ENCODE measurements around the gene MTMR10. TPM values are rescaled to one million over a fixed set of nuclear protein-coding genes. Genes with fewer than 3 reads are reported as not detected.
A peak's percentile ranks its signal among the peaks of the same experiment; 100 is the strongest.

MTMR10 gene, protein sequence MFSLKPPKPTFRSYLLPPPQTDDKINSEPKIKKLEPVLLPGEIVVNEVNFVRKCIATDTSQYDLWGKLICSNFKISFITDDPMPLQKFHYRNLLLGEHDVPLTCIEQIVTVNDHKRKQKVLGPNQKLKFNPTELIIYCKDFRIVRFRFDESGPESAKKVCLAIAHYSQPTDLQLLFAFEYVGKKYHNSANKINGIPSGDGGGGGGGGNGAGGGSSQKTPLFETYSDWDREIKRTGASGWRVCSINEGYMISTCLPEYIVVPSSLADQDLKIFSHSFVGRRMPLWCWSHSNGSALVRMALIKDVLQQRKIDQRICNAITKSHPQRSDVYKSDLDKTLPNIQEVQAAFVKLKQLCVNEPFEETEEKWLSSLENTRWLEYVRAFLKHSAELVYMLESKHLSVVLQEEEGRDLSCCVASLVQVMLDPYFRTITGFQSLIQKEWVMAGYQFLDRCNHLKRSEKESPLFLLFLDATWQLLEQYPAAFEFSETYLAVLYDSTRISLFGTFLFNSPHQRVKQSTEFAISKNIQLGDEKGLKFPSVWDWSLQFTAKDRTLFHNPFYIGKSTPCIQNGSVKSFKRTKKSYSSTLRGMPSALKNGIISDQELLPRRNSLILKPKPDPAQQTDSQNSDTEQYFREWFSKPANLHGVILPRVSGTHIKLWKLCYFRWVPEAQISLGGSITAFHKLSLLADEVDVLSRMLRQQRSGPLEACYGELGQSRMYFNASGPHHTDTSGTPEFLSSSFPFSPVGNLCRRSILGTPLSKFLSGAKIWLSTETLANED
- total RNA-seq: 36.2 TPM
- long read RNA-seq, full-length matches to known transcripts: 22 of 37 reads
- long read RNA-seq, partial matches to known transcripts: 6 of 37 reads
- long read RNA-seq, other reads (novel, unspliced or antisense): 9 of 37 reads

DNA sequence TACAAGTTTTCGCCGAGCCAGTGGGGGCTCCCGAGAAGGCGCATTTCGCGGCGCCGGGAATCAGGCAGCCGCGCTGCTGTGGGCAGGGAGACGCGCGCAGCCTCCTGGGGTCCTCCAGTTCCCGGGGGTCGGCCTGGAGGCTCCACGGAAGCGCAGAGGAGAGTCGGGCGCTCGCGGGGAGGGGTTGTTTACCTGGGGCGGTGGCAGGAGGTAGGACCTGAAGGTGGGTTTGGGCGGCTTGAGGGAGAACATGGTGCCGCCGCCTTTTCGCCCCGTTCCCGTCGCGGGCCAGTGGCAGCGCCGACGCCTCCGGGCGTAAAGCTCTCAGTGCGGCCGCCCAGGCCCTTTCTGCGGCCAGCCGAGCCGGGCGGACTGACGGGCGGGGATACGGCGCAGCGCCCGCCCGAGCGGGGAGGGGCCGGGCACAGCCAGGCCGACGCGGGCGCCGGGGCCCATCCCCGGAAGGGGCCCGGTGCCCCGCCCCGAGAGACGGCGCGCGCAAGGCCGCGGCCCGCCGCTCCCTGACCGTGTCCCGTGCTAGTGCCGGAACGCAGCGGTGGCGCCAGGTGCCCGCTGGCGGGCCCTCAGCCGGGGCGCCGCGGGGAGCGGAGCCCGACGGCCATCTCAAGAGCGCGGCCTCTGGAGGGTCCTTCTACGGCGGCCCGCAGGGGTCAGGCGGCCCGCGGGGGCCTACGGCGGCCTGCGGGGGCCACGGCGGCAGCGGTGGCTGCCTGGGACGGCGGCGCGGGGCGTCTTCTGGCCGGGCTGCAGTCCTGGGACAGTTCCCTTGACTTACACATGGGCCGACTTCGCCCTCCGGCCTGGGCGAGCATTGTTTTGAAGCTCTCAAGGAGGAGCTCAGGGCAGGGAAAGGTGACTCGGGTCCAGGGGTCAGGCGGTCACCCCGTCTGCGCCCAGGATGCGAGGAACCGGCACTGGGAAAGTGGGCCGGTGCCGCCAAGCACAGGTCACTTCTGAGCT lies at the start of gene MTMR10:
Gene MTMR10 (minus strand): TSS at position 374 of the 981 bp plus-strand sequence. CDS start 122 bp downstream, at position 252.
- intact Hi-C loops (cut with DNase I): no loop called here
- ATAC-seq: peak; percentile 98

DNA sequence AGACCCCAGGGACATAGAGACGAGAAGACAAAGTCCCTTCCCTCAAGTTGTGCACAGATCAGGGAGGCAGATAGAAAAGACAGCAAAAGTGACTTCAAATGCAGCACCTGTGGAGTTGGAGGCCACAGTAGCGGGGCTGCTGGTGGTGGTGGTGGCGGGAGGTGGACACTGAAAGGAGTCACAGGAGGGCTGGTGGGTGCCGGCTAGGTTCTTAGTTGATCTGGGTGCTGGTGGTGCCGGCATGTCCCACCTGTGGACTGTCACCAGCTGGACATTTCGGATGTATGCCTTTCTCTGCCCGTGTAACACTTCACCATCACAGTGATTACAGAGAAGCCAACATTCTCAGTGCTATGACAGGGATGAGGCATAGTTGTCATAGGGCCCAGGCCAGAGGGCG lies 49.2 kb upstream of the MTMR10 start:
- TF ChIP-seq, protein P1, sequence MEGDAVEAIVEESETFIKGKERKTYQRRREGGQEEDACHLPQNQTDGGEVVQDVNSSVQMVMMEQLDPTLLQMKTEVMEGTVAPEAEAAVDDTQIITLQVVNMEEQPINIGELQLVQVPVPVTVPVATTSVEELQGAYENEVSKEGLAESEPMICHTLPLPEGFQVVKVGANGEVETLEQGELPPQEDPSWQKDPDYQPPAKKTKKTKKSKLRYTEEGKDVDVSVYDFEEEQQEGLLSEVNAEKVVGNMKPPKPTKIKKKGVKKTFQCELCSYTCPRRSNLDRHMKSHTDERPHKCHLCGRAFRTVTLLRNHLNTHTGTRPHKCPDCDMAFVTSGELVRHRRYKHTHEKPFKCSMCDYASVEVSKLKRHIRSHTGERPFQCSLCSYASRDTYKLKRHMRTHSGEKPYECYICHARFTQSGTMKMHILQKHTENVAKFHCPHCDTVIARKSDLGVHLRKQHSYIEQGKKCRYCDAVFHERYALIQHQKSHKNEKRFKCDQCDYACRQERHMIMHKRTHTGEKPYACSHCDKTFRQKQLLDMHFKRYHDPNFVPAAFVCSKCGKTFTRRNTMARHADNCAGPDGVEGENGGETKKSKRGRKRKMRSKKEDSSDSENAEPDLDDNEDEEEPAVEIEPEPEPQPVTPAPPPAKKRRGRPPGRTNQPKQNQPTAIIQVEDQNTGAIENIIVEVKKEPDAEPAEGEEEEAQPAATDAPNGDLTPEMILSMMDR (IDR thresholded peaks at IDR 0.05): no peak
- no peaks in the 10 kb centered on the region for H3K9me3 ChIP-seq
- no peak for DNase-seq
- no peak overlapping the region for H3K4me3 ChIP-seq
- H3K4me1 ChIP-seq: no peaks in the 10 kb centered on the region
- ATAC-seq: no peak
- no peaks in the 10 kb centered on the region for H3K36me3 ChIP-seq
- intact Hi-C loops (cut with DNase I): no loop called here
- H3K27me3 ChIP-seq: no peaks in the 10 kb centered on the region
- H3K27ac ChIP-seq: no peak overlapping the region

More for the DNA sequence above, at the start of gene MTMR10:
- TF ChIP-seq, protein P1 (IDR thresholded peaks at IDR 0.05): no peak
- peak; percentile 93 for DNase-seq
- Histone ChIP-seq H3K27ac (peak within 1 kb of the TSS; percentile 97), H3K4me3 (peak within 1 kb of the TSS; percentile 93), H3K9me3 (no peaks in the 10 kb centered on the region), H3K36me3 (peaks cover 12% of the 10 kb centered on the region), H3K27me3 (no peaks in the 10 kb centered on the region), H3K4me1 (peaks cover 14% of the 10 kb centered on the region)

DNA sequence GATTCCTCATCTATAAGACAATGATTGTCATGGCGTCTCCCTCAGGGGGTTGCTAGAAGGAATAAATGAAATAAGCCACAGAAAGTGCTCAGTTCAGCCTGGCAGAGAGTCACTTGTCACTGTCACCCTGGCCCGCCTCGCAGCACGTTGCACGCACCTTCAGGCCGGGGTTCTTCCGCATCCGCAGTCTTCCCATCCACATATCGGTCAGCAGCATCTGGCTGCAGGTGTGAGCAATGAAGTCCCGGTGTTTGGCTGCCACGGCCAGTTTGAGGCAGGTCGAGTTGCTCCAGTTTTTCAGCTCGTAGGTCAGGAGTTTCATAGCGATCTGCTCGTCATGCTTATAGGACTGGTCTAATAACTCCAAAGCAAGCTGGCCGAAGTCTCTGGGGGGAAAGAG lies 48.5 kb upstream of the MTMR10 start:
- TF ChIP-seq, protein P1 (IDR thresholded peaks at IDR 0.05): no peak
- no peaks in the 10 kb centered on the region for H3K36me3 ChIP-seq

DNA sequence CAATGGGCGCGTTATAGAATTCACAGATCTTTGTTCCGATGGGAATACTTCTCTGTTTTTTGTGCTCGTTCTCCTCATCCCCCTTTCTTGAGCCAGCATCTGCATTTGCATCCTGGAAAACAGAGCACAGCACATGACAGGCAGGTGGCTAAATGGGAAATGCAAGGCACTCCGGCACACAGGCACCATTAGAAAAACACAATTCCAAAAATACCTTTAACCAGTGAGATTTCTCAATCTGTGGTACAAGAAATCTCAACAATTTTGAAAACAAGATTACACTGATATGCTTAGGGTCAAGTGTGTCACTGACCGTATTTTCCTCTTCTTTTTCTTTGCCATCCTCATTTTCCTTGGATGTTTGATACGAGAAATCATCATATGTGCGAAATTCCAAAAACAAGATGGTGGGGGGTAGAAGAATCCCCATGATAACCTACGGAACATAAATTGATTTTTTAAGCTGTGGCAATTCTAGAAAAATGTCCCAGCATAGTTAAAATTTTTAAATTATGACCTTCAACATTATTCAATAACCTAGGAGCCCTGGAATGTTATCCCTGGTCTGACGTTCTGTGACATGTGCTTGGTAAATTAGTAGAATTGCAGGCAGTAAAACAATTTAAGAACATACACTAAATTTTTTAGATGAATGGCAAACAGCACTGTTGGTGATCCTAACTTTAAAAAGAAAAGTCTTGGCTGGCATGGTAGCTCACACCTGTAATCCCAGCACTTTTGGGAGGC lies 46.5 kb upstream of the MTMR10 start:
- Histone ChIP-seq H3K27ac (no peak overlapping the region), H3K4me3 (no peak overlapping the region), H3K9me3 (no peaks in the 10 kb centered on the region), H3K36me3 (no peaks in the 10 kb centered on the region), H3K4me1 (no peaks in the 10 kb centered on the region), H3K27me3 (no peaks in the 10 kb centered on the region)
- ATAC-seq (no peak), DNase-seq (no peak)
- TF ChIP-seq, protein P1 (IDR thresholded peaks at IDR 0.05): no peak
- intact Hi-C loops (cut with DNase I): no loop called here

More for the DNA sequence above, 48.5 kb upstream of the MTMR10 start:
- Histone ChIP-seq H3K27ac (no peak overlapping the region), H3K4me1 (no peaks in the 10 kb centered on the region), H3K27me3 (no peaks in the 10 kb centered on the region), H3K4me3 (no peak overlapping the region), H3K9me3 (no peaks in the 10 kb centered on the region)
- no peak for DNase-seq
- intact Hi-C loops (cut with DNase I): no loop called here
- no peak for ATAC-seq

All from upper lobe of right lung (tissue), 1 donor.